ENCODE data around the gene TIPARP.
"Not testable (repeated sequence)": the region's sequence is repeated elsewhere in the genome, so short reads cannot be mapped to it uniquely, and the experiment has no call there.

Gene TIPARP

DNA sequence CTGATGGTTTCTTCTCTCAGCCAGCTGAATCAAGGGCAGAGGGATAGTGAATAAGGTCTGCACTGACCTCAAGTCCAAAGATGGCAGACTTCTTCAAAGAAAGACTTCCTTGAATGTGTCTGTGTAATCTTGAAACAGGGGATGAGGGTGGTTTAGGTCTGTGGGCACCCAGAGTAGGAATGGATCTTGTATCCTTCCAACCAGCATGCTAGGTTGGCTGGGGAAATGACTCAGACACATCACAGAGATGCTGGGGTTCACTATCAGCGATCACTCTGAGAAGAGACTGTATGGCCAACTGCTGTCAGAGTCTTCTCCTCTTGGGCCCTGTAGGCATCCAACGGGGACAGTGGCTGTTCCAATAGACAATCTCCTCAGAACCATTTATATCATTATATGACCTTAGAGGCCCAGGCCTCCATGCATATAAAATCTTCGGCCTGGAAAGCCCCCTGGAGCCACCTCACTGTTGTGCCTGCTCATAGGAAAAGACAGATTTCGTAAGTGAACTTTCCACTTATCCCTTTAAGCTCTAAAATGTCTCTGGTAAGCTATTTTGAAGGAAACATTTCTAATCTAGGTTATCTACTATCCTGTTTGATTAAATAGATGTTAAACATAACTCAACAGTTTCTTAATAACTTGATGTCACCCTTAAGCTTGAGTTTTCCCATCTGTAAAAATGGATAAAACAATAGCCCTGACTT, 58.5 kb downstream of the TIPARP start:
- Histone ChIP-seq H3K4me3 (ENCODE audit: low read length) (no peak overlapping the region), H3K4me1 (ENCODE audit: low read length) (0 out of 2 replicates have a peak, but pooled peaks cover 3% of the 10 kb centered on the region), H3K9ac (ENCODE audit: low read length) (no peak overlapping the region), H3K27me3 (replicated peaks; ENCODE audit: insufficient read depth, low read length) (no peaks in the 10 kb centered on the region), H3K79me2 (ENCODE audit: low read length) (no peaks in the 10 kb centered on the region), H3K36me3 (replicated peaks; ENCODE audit: insufficient read depth, low read length) (no peaks in the 10 kb centered on the region), H3K4me2 (ENCODE audit: low read depth, low read length) (no peak overlapping the region), H3F3A (ENCODE audit: insufficient read depth, low read length) (no peaks in the 10 kb centered on the region), H3K9me3 (replicated peaks; ENCODE audit: insufficient read depth, low read length) (no peaks in the 10 kb centered on the region), H2AFZ (ENCODE audit: low read length) (no peak overlapping the region), H3K27ac (ENCODE audit: low read length) (no peak overlapping the region), H3K9me2 (replicated peaks; ENCODE audit: insufficient read depth, low read length) (no peaks in the 10 kb centered on the region), H4K20me1 (ENCODE audit: insufficient read depth, low read length) (no peaks in the 10 kb centered on the region)
- TF ChIP-seq, protein P1, sequence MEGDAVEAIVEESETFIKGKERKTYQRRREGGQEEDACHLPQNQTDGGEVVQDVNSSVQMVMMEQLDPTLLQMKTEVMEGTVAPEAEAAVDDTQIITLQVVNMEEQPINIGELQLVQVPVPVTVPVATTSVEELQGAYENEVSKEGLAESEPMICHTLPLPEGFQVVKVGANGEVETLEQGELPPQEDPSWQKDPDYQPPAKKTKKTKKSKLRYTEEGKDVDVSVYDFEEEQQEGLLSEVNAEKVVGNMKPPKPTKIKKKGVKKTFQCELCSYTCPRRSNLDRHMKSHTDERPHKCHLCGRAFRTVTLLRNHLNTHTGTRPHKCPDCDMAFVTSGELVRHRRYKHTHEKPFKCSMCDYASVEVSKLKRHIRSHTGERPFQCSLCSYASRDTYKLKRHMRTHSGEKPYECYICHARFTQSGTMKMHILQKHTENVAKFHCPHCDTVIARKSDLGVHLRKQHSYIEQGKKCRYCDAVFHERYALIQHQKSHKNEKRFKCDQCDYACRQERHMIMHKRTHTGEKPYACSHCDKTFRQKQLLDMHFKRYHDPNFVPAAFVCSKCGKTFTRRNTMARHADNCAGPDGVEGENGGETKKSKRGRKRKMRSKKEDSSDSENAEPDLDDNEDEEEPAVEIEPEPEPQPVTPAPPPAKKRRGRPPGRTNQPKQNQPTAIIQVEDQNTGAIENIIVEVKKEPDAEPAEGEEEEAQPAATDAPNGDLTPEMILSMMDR (IDR thresholded peaks at IDR 0.05; ENCODE audit: low read length) = no peak
- TF ChIP-seq EZH2phosphoT487 (IDR thresholded peaks at IDR 0.05; ENCODE audit: low read length) (no peak), EZH2 (optimal IDR thresholded peaks at IDR 0.05; ENCODE audit: low read depth, low read length) (no peak)
- DNase-seq = no peak

DNA sequence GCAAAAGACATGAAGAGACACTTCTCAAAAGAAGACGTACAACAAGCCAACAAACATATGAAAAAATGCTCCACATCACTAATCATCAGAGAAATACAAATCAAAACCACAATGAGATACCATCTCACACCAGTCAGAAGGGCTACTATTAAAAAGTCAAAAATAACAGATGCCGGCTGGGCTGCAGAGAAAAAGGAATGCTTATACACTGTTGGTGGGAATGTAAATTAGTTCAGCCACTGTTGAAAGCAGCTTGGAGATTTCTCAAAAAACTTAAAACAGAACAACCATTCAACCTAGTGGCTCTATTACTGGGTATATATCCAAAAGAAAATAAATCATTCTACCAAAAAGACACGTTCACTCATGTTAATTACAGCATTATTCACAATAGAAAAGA, 60.3 kb downstream of the TIPARP start:
- not testable (repeated sequence) for H3K9ac ChIP-seq (ENCODE audit: low read length); H3K4me3 ChIP-seq (ENCODE audit: low read length); H3K36me3 ChIP-seq (replicated peaks; ENCODE audit: insufficient read depth, low read length); H3K79me2 ChIP-seq (ENCODE audit: low read length); H3K27ac ChIP-seq (ENCODE audit: low read length); H3K4me1 ChIP-seq (ENCODE audit: low read length); H3F3A ChIP-seq (ENCODE audit: insufficient read depth, low read length); H3K9me2 ChIP-seq (replicated peaks; ENCODE audit: insufficient read depth, low read length); H2AFZ ChIP-seq (ENCODE audit: low read length); H4K20me1 ChIP-seq (ENCODE audit: insufficient read depth, low read length); H3K9me3 ChIP-seq (replicated peaks; ENCODE audit: insufficient read depth, low read length); H3K4me2 ChIP-seq (ENCODE audit: low read depth, low read length); H3K27me3 ChIP-seq (replicated peaks; ENCODE audit: insufficient read depth, low read length); DNase-seq

DNA sequence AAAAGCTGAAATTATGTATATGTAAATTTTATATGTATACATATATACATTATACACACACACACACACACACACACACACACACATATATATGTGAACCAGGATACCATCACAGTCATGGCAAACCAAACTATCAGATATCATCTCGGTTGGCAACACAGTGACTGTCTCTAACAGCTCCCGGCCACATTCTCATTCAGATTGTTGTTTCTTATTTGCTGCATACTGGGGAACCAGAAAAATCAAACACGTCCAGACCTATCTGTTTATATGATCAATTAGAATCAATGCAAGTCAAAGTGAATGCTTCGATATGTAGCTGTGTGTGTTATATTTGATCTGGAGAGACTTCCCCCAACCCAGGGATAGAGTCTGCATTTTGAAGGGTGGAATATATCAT, 61.1 kb downstream of the TIPARP start:
- H4K20me1 ChIP-seq (ENCODE audit: insufficient read depth, low read length) = no peaks in the 10 kb centered on the region
- H2AFZ ChIP-seq (ENCODE audit: low read length) = no peak overlapping the region
- no peaks in the 10 kb centered on the region for H3K36me3 ChIP-seq (replicated peaks; ENCODE audit: insufficient read depth, low read length)
- no peak overlapping the region for H3K27ac ChIP-seq (ENCODE audit: low read length)
- H3K4me3 ChIP-seq (ENCODE audit: low read length) = no peak overlapping the region
- H3K27me3 ChIP-seq (replicated peaks; ENCODE audit: insufficient read depth, low read length) = no peaks in the 10 kb centered on the region
- H3K4me2 ChIP-seq (ENCODE audit: low read depth, low read length) = no peak overlapping the region
- no peaks in the 10 kb centered on the region for H3K9me3 ChIP-seq (replicated peaks; ENCODE audit: insufficient read depth, low read length)
- TF ChIP-seq EZH2phosphoT487 (IDR thresholded peaks at IDR 0.05; ENCODE audit: low read length) (no peak), EZH2 (optimal IDR thresholded peaks at IDR 0.05; ENCODE audit: low read depth, low read length) (no peak)
- TF ChIP-seq, protein P1 (IDR thresholded peaks at IDR 0.05; ENCODE audit: low read length) = no peak
- H3K9me2 ChIP-seq (replicated peaks; ENCODE audit: insufficient read depth, low read length) = no peaks in the 10 kb centered on the region
- H3K79me2 ChIP-seq (ENCODE audit: low read length) = no peaks in the 10 kb centered on the region
- no peaks in the 10 kb centered on the region for H3F3A ChIP-seq (ENCODE audit: insufficient read depth, low read length)
- H3K9ac ChIP-seq (ENCODE audit: low read length) = no peak overlapping the region
- DNase-seq = no peak
- H3K4me1 ChIP-seq (ENCODE audit: low read length) = no peaks in the 10 kb centered on the region

DNA sequence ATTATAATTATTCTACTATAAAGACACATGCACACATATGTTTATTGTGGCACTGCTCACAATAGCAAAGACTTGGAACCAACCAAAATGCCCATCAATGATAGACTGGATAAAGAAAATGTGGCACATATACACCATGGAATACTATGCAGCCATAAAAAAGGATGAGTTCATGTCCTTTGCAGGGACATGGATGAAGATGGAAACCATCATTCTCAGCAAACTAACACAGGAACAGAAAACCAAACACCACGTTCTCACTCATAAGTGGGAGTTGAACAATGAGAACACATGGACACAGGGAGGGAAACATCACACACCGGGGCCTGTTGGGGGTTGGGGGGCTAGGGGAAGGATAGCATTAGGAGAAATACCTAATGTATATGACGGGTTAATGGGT, 62.7 kb downstream of the TIPARP start:
- not testable (repeated sequence) for H3F3A ChIP-seq (ENCODE audit: insufficient read depth, low read length); H3K79me2 ChIP-seq (ENCODE audit: low read length); H3K9me3 ChIP-seq (replicated peaks; ENCODE audit: insufficient read depth, low read length); H3K4me1 ChIP-seq (ENCODE audit: low read length); H3K9me2 ChIP-seq (replicated peaks; ENCODE audit: insufficient read depth, low read length); H3K4me3 ChIP-seq (ENCODE audit: low read length); H3K27me3 ChIP-seq (replicated peaks; ENCODE audit: insufficient read depth, low read length); H4K20me1 ChIP-seq (ENCODE audit: insufficient read depth, low read length); H3K9ac ChIP-seq (ENCODE audit: low read length); DNase-seq; H3K27ac ChIP-seq (ENCODE audit: low read length); H3K36me3 ChIP-seq (replicated peaks; ENCODE audit: insufficient read depth, low read length); H2AFZ ChIP-seq (ENCODE audit: low read length); H3K4me2 ChIP-seq (ENCODE audit: low read depth, low read length)

Data from MM.1S (cell line).